Measurements from ENCODE around the gene FNDC3B.

Gene FNDC3B

GRCh38 chr3:172191629-172192028, 152.3 kb downstream of the FNDC3B start:
- DNase-seq (ENCODE audit: low read depth), result no peak

- no peak for DNase-seq (ENCODE audit: low read depth)
Observed at GRCh38 chr3:172192830-172193415, 153.5 kb downstream of the FNDC3B start.

GRCh38 chr3:172193436-172193835, 154.1 kb downstream of the FNDC3B start:
- no peak for DNase-seq (ENCODE audit: low read depth)

GRCh38 chr3:172194702-172195406, 155.5 kb downstream of the FNDC3B start:
- DNase-seq (ENCODE audit: low read depth), result no peak

- no peak for DNase-seq (ENCODE audit: low read depth)
Observed at GRCh38 chr3:172195407-172195754, 156.0 kb downstream of the FNDC3B start.

- no peak for DNase-seq (ENCODE audit: low read depth)
Observed at GRCh38 chr3:172197344-172197743, 158.0 kb downstream of the FNDC3B start.

GRCh38 chr3:172198428-172198827, 159.1 kb downstream of the FNDC3B start:
- no peak for DNase-seq (ENCODE audit: low read depth)

- no peak for DNase-seq (ENCODE audit: low read depth)
Observed at GRCh38 chr3:172199850-172200369, 160.5 kb downstream of the FNDC3B start.

- DNase-seq (ENCODE audit: low read depth), result no peak
Observed at GRCh38 chr3:172201136-172201869, 161.9 kb downstream of the FNDC3B start.

GRCh38 chr3:172201870-172202236, 162.5 kb downstream of the FNDC3B start:
- DNase-seq (ENCODE audit: low read depth), result no peak

GRCh38 chr3:172202797-172203196, 163.4 kb downstream of the FNDC3B start:
- no peak for DNase-seq (ENCODE audit: low read depth)

GRCh38 chr3:172203522-172204258, 164.3 kb downstream of the FNDC3B start:
- no peak for DNase-seq (ENCODE audit: low read depth)

GRCh38 chr3:172204716-172205115, 165.3 kb downstream of the FNDC3B start:
- no peak for DNase-seq (ENCODE audit: low read depth)

- no peak for DNase-seq (ENCODE audit: low read depth)
Observed at GRCh38 chr3:172208586-172209332, 169.4 kb downstream of the FNDC3B start.

- DNase-seq (ENCODE audit: low read depth), result no peak
Observed at GRCh38 chr3:172209333-172210321, 170.2 kb downstream of the FNDC3B start.

GRCh38 chr3:172210355-172210754, 171.0 kb downstream of the FNDC3B start:
- DNase-seq (ENCODE audit: low read depth), result no peak

- no peak for DNase-seq (ENCODE audit: low read depth)
Observed at GRCh38 chr3:172211123-172211522, 171.7 kb downstream of the FNDC3B start.

GRCh38 chr3:172213200-172213599, 173.8 kb downstream of the FNDC3B start:
- DNase-seq (ENCODE audit: low read depth), result no peak

GRCh38 chr3:172213904-172214303, 174.5 kb downstream of the FNDC3B start:
- DNase-seq (ENCODE audit: low read depth), result no peak

GRCh38 chr3:172216267-172216666, 176.9 kb downstream of the FNDC3B start:
- DNase-seq (ENCODE audit: low read depth), result no peak

Measured in activated T-helper 9 cell treated with anti-CD3 and anti-CD28 coated beads, Interleukin-2, amount 50 U/mL, for 16 hours (primary cell).